Fibroblast of lung (primary cell): ENCODE measurements around the gene TMEM212.

Experiments
- CTCF ChIP-seq, 2 donors: IDR thresholded peaks in 1 of 2; conservative IDR thresholded peaks in 1 of 2; 1 replicate in 1 of 2; 2 replicates in 1 of 2; pipeline ENCODE4 v1.5.1; 2011 to 2012; ENCODE audit warnings: low read length in 2 of 2, control low read depth in 1 of 2, inconsistent platforms in 1 of 2, low read depth in 1 of 2, mild to moderate bottlenecking in 1 of 2
- EZH2 ChIP-seq: IDR thresholded peaks from 2 replicates; pipeline ENCODE4 v1.5.1; 2012; ENCODE audit warnings: low read length, control low read depth, mild to moderate bottlenecking; ENCODE audit errors: missing control alignments

DNA sequence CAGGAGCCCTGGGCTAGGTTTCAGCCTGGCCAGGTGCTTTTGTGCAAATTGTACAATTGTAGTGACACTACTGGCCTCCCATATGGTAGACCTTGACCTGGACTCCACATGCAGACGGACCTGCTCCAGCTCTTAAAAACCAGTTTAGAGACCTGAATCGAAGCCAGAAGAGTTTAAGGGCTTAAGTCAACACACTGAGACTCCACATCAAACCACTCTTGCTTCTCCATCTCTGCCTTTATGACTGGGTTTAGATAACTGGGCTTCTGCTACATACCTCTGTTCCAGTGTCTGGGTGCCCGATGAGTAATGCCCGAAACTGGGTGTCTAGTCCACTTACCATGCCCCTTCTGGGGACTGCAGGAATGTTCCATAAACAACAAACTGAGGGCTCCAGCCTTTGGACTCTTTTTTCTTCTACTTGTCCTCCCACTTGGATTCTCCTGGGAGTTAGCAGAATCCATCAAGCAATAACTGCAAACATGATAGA is 32.8 kb downstream of the TMEM212 start:
- no peak for TF ChIP-seq EZH2
- TF ChIP-seq CTCF (conservative IDR thresholded peaks at IDR 0.05 in 1 of 2, IDR thresholded peaks at IDR 0.05 in 1 of 2; ENCODE audit: low read depth in 1 of 2, low read length in 2 of 2): no peak
